SH-SY5Y (cell line): ENCODE results near the gene CELF2.

Experiments used
- GATA2 ChIP-seq: IDR thresholded peaks from 2 replicates; pipeline ENCODE4 v1.6.1; 2011; ENCODE audit warnings: mild to moderate bottlenecking, low read depth, low read length
- GATA3 ChIP-seq: IDR thresholded peaks from 2 replicates; pipeline ENCODE4 v1.6.1; 2011; ENCODE audit warnings: low read depth, mild to moderate bottlenecking, low read length, moderate library complexity

DNA sequence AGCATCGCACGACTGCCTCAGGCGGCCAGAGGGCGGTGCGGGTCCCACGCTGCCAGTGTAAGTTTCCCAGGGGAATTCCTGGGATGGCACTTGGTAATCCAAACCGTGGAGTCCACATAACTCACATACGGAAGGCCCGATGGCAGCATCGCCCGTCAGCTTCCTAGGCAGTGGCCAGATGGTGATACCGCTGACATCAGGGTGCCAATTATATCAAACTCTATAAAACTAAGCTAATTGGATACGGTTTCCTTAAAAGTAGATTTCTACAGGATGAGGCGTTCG, 189.8 kb downstream of the CELF2 start:
- TF ChIP-seq GATA2 (no peak), GATA3 (no peak)
